Heart left ventricle (tissue), 16 donors: ENCODE data around the gene LIN7B. TPM values are rescaled to one million over a fixed set of nuclear protein-coding genes. Genes with fewer than 3 reads are reported as not detected.

Source experiments
- ATAC-seq, 4 donors: fragments of 200-7000 bp; cut with Tn5 transposase; one replicate each; pipeline ENCODE4 v1.9.1; 2020 to 2022; ENCODE audit warnings: moderate library complexity in 4 of 4, mild to moderate bottlenecking in 3 of 4, moderate number of reproducible peaks in 1 of 4
- DNase-seq, 5 donors: peaks; one replicate each; pipeline ENCODE4 v3.0.0-alpha.2; 2020
- H3K27ac ChIP-seq, 12 donors: fragments of 200-600 bp; sonication (generic) in 4 of 12; one replicate each; pipeline versions ENCODE4 v1.5.0 to v1.8.0; 2016 to 2022; ENCODE audit warnings: mild to moderate bottlenecking in 2 of 12
- H3K27me3 ChIP-seq, 9 donors: fragments of 200-600 bp; sonication (generic) in 2 of 9; one replicate each; pipeline versions ENCODE4 v1.5.1 to v1.8.0; 2016 to 2022; ENCODE audit warnings: mild to moderate bottlenecking in 3 of 9
- H3K36me3 ChIP-seq, 9 donors: fragments of 200-600 bp; sonication (generic) in 2 of 9; one replicate each; pipeline versions ENCODE4 v1.5.0 to v1.8.0; 2018 to 2022; ENCODE audit warnings: mild to moderate bottlenecking in 2 of 9
- H3K4me1 ChIP-seq, 12 donors: fragments of 200-600 bp; sonication (generic) in 4 of 12; one replicate each; pipeline versions ENCODE4 v1.5.0 to v1.8.0; 2016 to 2022; ENCODE audit warnings: mild to moderate bottlenecking in 3 of 12
- H3K4me3 ChIP-seq, 12 donors: fragments of 200-600 bp; sonication (generic) in 4 of 12; one replicate each; pipeline versions ENCODE4 v1.5.0 to v1.8.0; 2017 to 2022; ENCODE audit warnings: mild to moderate bottlenecking in 9 of 12, moderate library complexity in 4 of 12
- H3K9me3 ChIP-seq, 12 donors: fragments of 200-600 bp; sonication (generic) in 4 of 12; one replicate each; pipeline versions ENCODE4 v1.5.0 to v1.8.0; 2016 to 2022; ENCODE audit warnings: mild to moderate bottlenecking in 1 of 12
- POLR2A ChIP-seq, 2 donors: fragments of 450-650 bp; IDR thresholded peaks; one replicate each; pipeline ENCODE4 v1.6.1; 2017; ENCODE audit warnings: antibody characterized with exemption in 2 of 2, mild to moderate bottlenecking in 2 of 2, moderate library complexity in 2 of 2
- WGBS, 4 donors: extraction: QIAGEN DNeasy Blood & Tissue Kit in 2 of 4; methylation state at CpG; one replicate each; pipeline versions ENCODE4 v1.1.5 to v1.1.7; 2013 to 2018; 5-methylcytosine and 5-hydroxymethylcytosine counted together
- intact Hi-C, 10 donors: fragments of 100-400 bp; cut with DNase I; formaldehyde crosslinking; loops; one replicate each; pipeline versions ENCODE4 v1.11.1 to v1.14.2; 2022
- polyA plus RNA-seq, 2 donors: library from polyadenylated mRNA; stranded (reverse); fragments of 200-250 nt; gene quantifications; one replicate each; pipeline ENCODE4 v1.2.3, GENCODE V29; 2013
- total RNA-seq, 9 donors: library from RNA; depleted of rRNA in 2 of 9; stranded (reverse); fragments of >200 nt in 2 of 9; fragmentation: NEBNext Ultra II Directional in 3 of 9; extraction: Animal tissue kit (Norgen Biotek cat#: 25700) in 3 of 9; gene quantifications; one replicate each; pipeline versions ENCODE4 v1.1.0 to v1.2.4, GENCODE V29; 2016 to 2023
- TF ChIP-seq, protein P1 (sequence below), 12 donors: fragments of 200-600 bp; sonication (generic) in 4 of 12; IDR thresholded peaks; one replicate each; pipeline versions ENCODE4 v1.5.0 to v1.8.0; 2018 to 2022; ENCODE audit warnings: antibody characterized with exemption in 12 of 12, mild to moderate bottlenecking in 5 of 12
- donor health status: ischemic (EF 13 %, LVEDD 7.1; RV severe dilation, severe dysfunction).
- donor health status: healthy with polysubstance abuse.
- donor health status: DM: no; HTN: yes; CAD: no.
- donor health status: DM: no; HTN: no; CAD: no.
- donor health status: ischemic (EF 25% LVEDD 6.9; RV normal size, moderate dysfunction).
- donor health status: ischemic (EF 25% LVEDD 5.7; RV mildly dilated, moderate dysfunction).
- donor health status: healthy.
- donor health status: DM: yes; HTN: yes; CAD: no.
- donor health status: ischemic (EF 35%, LVEDD 5.7; RV mildly dilated, moderate dysfunction).
- donor health status: nonischemic (EF 11% LVEDD 7.7; RV severe dilation, severe dysfunction).
- donor health status: DM: yes; HTN: yes; CAD: no.
- donor health status: PGD.
- donor health status: ischemic (EF 29% LVEDD 5.4; RV normal size, mild dysfunction).
- donor health status: nonischemic (EF 23%, LVEDD 6.1; RV moderate dilation, normal function).

The LIN7B gene
- total and polyA plus RNA-seq, 11 donors = 12.6 to 55.8 (median 22.6) TPM

DNA sequence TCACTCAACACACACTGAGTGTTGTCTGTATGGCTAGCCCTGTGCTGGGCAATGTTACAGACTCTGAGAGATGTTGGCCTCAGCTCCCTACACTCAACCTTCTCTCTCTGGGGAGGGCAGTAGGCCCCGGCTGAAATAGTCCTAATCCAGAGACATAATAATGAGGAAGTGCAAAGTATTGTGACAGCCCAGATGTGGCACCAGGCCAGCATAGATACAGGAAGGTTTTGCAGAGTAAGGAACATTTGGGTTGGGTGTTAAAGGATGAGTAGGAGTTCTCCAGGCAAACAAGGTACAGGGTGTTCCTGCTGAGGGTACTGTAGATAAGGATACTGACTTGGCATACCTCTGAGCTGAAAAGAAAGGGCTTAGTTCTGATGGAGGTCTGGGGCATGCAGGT, 2.4 kb downstream of the LIN7B start:
- TF ChIP-seq, protein P1, sequence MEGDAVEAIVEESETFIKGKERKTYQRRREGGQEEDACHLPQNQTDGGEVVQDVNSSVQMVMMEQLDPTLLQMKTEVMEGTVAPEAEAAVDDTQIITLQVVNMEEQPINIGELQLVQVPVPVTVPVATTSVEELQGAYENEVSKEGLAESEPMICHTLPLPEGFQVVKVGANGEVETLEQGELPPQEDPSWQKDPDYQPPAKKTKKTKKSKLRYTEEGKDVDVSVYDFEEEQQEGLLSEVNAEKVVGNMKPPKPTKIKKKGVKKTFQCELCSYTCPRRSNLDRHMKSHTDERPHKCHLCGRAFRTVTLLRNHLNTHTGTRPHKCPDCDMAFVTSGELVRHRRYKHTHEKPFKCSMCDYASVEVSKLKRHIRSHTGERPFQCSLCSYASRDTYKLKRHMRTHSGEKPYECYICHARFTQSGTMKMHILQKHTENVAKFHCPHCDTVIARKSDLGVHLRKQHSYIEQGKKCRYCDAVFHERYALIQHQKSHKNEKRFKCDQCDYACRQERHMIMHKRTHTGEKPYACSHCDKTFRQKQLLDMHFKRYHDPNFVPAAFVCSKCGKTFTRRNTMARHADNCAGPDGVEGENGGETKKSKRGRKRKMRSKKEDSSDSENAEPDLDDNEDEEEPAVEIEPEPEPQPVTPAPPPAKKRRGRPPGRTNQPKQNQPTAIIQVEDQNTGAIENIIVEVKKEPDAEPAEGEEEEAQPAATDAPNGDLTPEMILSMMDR (IDR thresholded peaks at IDR 0.05) = no peak
- no peak overlapping the region for H3K4me3 ChIP-seq
- DNase-seq (peak in 1 of 5 donors; percentile 65), ATAC-seq (no peak)
- WGBS, 4 donors = 34 to 70% (median 50%) methylated on average over 1 of the region's 1 CpG
- intact Hi-C loops = loop anchor here in 1 of 10 donors (5.0 kb wide), 1 partner anchor 36 kb away; no protein-coding TSS in a partner anchor
- no peaks in the 10 kb centered on the region for H3K36me3 ChIP-seq
- H3K4me1 ChIP-seq = peaks cover 5 to 59% (median 34%) of the 10 kb centered on the region in 12 donors
- H3K27ac ChIP-seq = no peak overlapping the region
- no peaks in the 10 kb centered on the region for H3K9me3 ChIP-seq
- H3K27me3 ChIP-seq = peaks cover 0 to 13% (median 0%) of the 10 kb centered on the region in 9 donors

DNA sequence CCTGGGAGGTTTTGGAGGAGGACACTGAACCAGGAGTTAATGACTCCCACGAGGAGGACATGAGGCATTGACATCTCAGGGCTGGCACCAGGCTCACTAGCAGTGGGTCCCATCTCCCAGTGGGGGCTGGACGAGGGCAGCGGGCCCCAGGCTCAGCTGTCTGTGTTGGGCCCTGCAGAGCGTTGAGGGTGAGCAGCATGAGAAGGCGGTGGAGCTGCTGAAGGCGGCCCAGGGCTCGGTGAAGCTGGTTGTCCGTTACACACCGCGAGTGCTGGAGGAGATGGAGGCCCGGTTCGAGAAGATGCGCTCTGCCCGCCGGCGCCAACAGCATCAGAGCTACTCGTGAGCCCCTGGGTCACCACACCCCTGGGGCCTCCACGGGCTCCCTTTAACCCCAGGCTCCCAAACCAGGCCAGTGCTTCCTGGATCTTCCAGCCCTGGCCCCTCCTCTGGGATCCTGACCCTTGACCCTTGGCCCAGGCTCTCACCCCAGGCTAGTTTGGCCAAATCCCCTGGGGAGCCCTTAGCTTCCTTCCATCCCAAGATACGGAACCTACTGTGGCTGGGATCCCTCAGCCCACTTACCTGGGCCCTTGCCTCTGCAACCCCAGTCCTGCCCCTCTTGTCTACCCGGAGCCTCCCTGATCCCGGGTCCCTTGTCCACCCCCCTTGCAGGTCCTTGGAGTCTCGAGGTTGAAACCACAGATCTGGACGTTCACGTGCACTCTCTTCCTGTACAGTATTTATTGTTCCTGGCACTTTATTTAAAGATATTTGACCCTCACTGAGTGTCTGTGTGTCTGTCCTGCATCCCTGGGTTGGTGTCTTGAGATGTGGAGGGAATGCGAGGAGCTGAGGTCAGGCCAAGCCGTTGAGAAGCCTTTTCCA, 3.8 kb downstream of the LIN7B start:
- Histone ChIP-seq H3K27me3 (peaks cover 0 to 13% (median 0%) of the 10 kb centered on the region in 9 donors), H3K4me1 (peaks cover 5 to 59% (median 34%) of the 10 kb centered on the region in 12 donors), H3K27ac (peak overlapping the region; percentile 93 to 99 (median 98)), H3K4me3 (peak overlapping the region in 11 of 12 donors; percentile 52 to 79 (median 66)), H3K9me3 (no peaks in the 10 kb centered on the region), H3K36me3 (no peaks in the 10 kb centered on the region)
- WGBS, 4 donors = 60 to 71% (median 65%) methylated on average over 26 of the region's 26 CpGs
- TF ChIP-seq POLR2A (IDR thresholded peaks at IDR 0.05) = no peak
- TF ChIP-seq, protein P1 (IDR thresholded peaks at IDR 0.05) = no peak
- intact Hi-C loops = loop anchor here in 4 of 10 donors (1.0 to 5.0 kb wide), 4 partner anchors 25 to 34 kb away; no protein-coding TSS in a partner anchor
- ATAC-seq (no peak), DNase-seq (peak in 4 of 5 donors; percentile 44 to 70 (median 60))

DNA sequence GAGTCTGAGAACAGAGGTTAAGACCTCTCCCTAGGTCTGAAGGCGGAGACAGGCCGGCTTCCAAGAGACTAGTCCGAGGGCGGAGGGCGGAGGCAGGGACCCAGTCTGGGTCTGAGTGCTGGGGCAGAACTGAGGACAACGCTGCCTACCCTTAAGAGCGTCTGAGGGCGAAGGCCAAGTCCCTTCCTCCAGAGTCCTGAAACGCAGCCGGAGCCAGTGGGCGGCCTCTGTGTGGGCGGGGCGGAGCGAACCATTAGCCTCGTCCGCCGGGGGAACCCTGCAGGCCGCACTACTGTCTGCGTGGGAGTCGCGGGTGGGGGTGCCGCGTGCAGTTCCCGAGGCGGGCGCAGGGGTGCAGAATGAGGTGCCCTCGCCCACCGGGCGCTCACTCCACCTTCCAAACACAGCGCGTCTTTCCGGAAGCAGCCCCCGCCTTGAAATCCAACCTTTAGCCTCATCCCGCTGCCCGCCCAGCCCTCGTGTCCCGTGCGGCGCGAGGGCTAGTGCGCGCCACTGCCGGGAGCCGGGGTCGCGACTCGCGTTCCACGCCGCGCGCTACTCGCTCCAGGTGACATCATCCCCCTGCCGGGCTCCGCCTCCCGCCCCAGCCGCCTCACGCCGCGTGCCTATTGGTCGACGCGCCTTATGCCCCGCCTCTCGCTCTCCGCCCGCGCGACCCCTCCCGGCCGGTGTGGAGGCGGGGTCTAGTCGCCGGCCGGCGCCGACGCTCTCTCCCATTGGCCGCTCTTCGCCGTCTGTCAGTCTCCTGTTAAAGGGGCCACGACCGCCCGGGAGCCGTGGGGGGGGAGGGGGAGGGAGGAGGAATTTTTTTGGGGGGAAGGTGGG, 4.6 kb downstream of the LIN7B start, which contains the start of gene C19orf73:
Gene C19orf73 (minus strand): TSS at position 579 of the 846 bp plus-strand sequence. CDS start 121 bp downstream, at position 458.
- Histone ChIP-seq H3K9me3 (no peaks in the 10 kb centered on the region), H3K36me3 (no peaks in the 10 kb centered on the region), H3K4me1 (peaks cover 5 to 51% (median 29%) of the 10 kb centered on the region in 12 donors), H3K27ac (peak within 1 kb of the TSS; percentile 93 to 99 (median 98)), H3K27me3 (peaks cover 0 to 13% (median 0%) of the 10 kb centered on the region in 9 donors), H3K4me3 (peak within 1 kb of the TSS; percentile 36 to 79 (median 65))
- ATAC-seq = peak; percentile 88 to 94 (median 92)
- 0 to 4% (median 1%) methylated on average over 12 to 85 of the region's 85 CpGs for WGBS, 4 donors
- TF ChIP-seq POLR2A (IDR thresholded peaks at IDR 0.05) = peak in 1 of 2 donors; percentile 61
- TF ChIP-seq, protein P1 (IDR thresholded peaks at IDR 0.05) = peak in 7 of 12 donors; percentile 8 to 30 (median 19)
- intact Hi-C loops = loop anchor here in 4 of 10 donors (1.0 to 5.0 kb wide), 4 partner anchors 25 to 34 kb away; no protein-coding TSS in a partner anchor
- DNase-seq = peak; percentile 95 to 98 (median 96)
